ENCODE results near the gene APPL2. TPM values are rescaled to one million over a fixed set of nuclear protein-coding genes. Genes with fewer than 3 reads are reported as not detected.

Gene APPL2
- total RNA-seq, 4 donors from 2014 or later = 12.8 to 24.3 (median 19.8) TPM

DNA sequence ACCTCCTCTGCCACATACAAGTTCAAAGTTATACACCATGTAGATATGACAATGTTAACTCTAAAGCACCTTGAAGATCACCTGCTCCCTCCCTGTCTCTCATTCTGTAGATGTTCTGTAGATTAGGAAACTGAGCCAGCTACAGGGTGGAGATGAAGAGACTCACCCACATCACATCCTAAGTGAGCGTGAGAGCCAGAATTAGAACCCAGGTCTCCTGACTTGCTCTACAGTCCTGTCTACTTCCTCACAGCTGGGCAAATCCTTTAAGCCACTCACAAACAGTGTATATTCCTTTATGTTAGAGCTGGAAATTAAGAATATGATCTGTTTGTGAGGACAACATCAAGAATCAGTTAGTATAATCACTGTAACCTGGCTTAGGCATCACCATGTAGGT, 1.8 kb downstream of the APPL2 start:
- H3K4me1 ChIP-seq = peaks cover 42 to 46% of the 10 kb centered on the region in 2 donors
- in situ Hi-C loops (cut with MboI; ENCODE audit: low sequenced_read_pairs in 4 of 4) = no loop called here
- H3K27me3 ChIP-seq = no peaks in the 10 kb centered on the region

DNA sequence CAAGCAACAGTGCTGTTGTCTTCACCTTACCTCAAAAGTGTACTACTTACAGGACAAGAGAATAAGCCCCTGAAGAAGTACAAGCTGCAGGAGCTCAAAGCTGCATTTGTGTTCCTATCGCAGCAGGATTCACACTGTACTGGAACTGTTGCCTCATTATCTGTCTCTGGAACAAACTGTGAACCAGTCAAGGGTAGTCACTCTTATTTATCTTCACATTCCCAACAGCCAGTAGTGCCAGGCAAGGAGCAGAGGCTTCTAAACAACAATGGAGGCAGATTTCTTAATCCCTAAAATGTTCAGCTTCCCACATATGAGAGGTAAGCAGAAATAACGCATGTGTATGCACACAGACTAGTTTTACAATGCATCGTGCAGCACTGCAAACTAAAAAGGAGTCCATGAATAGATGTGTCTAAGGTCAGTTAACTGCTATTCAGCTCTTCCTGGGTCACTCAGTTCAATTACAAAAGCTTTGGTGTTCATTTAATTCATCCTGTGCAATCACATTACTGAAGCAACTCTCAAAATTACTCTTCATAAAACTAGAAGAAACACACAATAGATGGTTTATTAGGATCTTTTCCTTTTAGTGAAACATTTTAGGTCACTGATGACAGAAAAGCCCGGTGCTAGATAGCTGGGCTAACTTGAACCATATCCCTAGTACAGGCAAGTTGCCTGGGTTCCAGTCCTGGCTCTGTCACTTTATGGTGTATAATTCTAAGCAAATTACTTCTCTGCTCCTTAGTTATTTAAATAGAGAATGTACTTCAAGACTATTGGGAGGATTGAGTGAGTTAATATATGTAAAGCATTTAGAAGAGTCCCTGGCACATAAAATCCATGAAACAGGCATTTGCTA, 2.7 kb downstream of the APPL2 start:
- no peaks in the 10 kb centered on the region for H3K9me3 ChIP-seq
- in situ Hi-C loops (cut with MboI; ENCODE audit: low sequenced_read_pairs in 4 of 4) = no loop called here
- peaks cover 42 to 46% of the 10 kb centered on the region in 2 donors for H3K4me1 ChIP-seq
- DNase-seq (no peak), ATAC-seq (peak in 1 of 2 donors; percentile 26)
- no peaks in the 10 kb centered on the region for H3K27me3 ChIP-seq
- peak overlapping the region in 3 of 4 donors; percentile 89 to 99 (median 99) for H3K27ac ChIP-seq
- H3K4me3 ChIP-seq = no peak overlapping the region
- peaks cover 0 to 15% of the 10 kb centered on the region in 2 donors for H3K36me3 ChIP-seq
- intact Hi-C loops (cut with DNase I; ENCODE audit: low total_unique reads) = no loop called here
- TF ChIP-seq, protein P1, sequence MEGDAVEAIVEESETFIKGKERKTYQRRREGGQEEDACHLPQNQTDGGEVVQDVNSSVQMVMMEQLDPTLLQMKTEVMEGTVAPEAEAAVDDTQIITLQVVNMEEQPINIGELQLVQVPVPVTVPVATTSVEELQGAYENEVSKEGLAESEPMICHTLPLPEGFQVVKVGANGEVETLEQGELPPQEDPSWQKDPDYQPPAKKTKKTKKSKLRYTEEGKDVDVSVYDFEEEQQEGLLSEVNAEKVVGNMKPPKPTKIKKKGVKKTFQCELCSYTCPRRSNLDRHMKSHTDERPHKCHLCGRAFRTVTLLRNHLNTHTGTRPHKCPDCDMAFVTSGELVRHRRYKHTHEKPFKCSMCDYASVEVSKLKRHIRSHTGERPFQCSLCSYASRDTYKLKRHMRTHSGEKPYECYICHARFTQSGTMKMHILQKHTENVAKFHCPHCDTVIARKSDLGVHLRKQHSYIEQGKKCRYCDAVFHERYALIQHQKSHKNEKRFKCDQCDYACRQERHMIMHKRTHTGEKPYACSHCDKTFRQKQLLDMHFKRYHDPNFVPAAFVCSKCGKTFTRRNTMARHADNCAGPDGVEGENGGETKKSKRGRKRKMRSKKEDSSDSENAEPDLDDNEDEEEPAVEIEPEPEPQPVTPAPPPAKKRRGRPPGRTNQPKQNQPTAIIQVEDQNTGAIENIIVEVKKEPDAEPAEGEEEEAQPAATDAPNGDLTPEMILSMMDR (IDR thresholded peaks at IDR 0.05 in 4 of 5, conservative IDR thresholded peaks at IDR 0.05 in 1 of 5) = no peak

More for the DNA sequence above, 1.8 kb downstream of the APPL2 start:
- ATAC-seq (no peak), DNase-seq (no peak)
- intact Hi-C loops (cut with DNase I; ENCODE audit: low total_unique reads) = no loop called here
- H3K36me3 ChIP-seq = peaks cover 0 to 6% of the 10 kb centered on the region in 2 donors
- no peaks in the 10 kb centered on the region for H3K9me3 ChIP-seq
- peak overlapping the region; percentile 89 to 99 (median 98) for H3K27ac ChIP-seq
- H3K4me3 ChIP-seq = peak overlapping the region; percentile 77 to 97 (median 86)
- TF ChIP-seq, protein P1 (IDR thresholded peaks at IDR 0.05 in 4 of 5, conservative IDR thresholded peaks at IDR 0.05 in 1 of 5) = no peak
- no peak for TF ChIP-seq POLR2A (IDR thresholded peaks at IDR 0.05)

DNA sequence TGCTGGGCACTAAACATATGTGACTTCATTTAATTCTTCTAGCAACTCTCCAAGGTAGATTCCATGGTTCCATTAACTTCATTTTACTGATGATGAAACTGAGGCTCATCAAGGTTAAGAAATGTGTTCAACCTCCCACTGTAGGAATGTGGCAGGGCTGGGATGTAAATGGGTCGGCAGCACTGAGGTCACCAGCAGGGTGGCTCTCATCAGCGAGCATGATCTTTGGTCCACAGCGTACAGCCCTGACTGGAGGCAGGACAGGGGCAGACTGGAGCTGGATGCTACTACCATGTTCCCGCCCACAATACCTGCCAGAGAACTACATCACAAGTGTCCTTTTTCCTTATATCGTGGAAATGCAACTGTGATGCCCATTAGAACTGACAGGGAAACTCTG, 4.6 kb downstream of the APPL2 start:
- H3K9me3 ChIP-seq = no peaks in the 10 kb centered on the region
- peaks cover 40 to 48% of the 10 kb centered on the region in 2 donors for H3K4me1 ChIP-seq
- DNase-seq (no peak), ATAC-seq (no peak)
- no peak overlapping the region for H3K27ac ChIP-seq
- intact Hi-C loops (cut with DNase I; ENCODE audit: low total_unique reads) (no loop called here), in situ Hi-C loops (cut with MboI; ENCODE audit: low sequenced_read_pairs in 4 of 4) (no loop called here)
- H3K4me3 ChIP-seq = no peak overlapping the region
- H3K36me3 ChIP-seq = peaks cover 0 to 28% of the 10 kb centered on the region in 2 donors
- TF ChIP-seq POLR2A (IDR thresholded peaks at IDR 0.05) = no peak
- TF ChIP-seq, protein P1 (IDR thresholded peaks at IDR 0.05 in 4 of 5, conservative IDR thresholded peaks at IDR 0.05 in 1 of 5) = no peak
- H3K27me3 ChIP-seq = no peaks in the 10 kb centered on the region

DNA sequence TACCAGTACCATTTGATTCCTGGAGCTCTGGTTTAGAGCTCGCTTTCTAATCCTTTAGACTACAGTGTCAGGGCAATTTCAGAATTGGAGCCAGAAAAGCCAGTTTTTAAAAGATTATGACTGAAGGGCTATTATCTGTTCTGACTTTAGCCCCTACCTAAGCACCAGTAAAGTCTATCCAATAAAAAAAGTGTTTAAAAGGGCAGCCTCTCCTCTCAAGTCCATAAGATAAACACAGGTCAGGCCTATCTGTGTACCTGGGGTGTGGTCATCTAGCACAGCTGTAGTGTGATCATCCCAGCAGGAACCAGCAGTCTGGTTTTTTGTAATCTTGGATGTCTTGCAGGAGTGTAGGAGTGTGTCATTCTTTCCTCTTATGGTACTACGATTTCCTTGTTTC, 6.6 kb downstream of the APPL2 start:
- ATAC-seq = no peak
- H3K9me3 ChIP-seq = no peaks in the 10 kb centered on the region
- in situ Hi-C loops (cut with MboI; ENCODE audit: low sequenced_read_pairs in 4 of 4) (no loop called here), intact Hi-C loops (cut with DNase I; ENCODE audit: low total_unique reads) (loop anchor here (10.0 kb wide), 1 partner anchor 1445 kb away; no protein-coding TSS in a partner anchor)
- peaks cover 49 to 57% of the 10 kb centered on the region in 2 donors for H3K4me1 ChIP-seq
- TF ChIP-seq, protein P1 (IDR thresholded peaks at IDR 0.05 in 4 of 5, conservative IDR thresholded peaks at IDR 0.05 in 1 of 5) = no peak
- no peak for TF ChIP-seq POLR2A (IDR thresholded peaks at IDR 0.05)
- no peak overlapping the region for H3K4me3 ChIP-seq
- H3K27ac ChIP-seq = no peak overlapping the region
- no peaks in the 10 kb centered on the region for H3K27me3 ChIP-seq
- peaks cover 0 to 28% of the 10 kb centered on the region in 2 donors for H3K36me3 ChIP-seq
- DNase-seq = no peak
